ENCODE measurements around the gene PRDM16. TPM values are rescaled to one million over a fixed set of nuclear protein-coding genes. Genes with fewer than 3 reads are reported as not detected.

Gene PRDM16
- polyA plus RNA-seq, 3 donors: not detected

GRCh38 chr1:3364983-3365382 is 296.0 kb downstream of the PRDM16 start:
- intact Hi-C loops (cut with micrococcal nuclease): no loop called here
- Mint-ChIP-seq H3K27ac (no peak overlapping the region), H3K4me1 (no peaks in the 10 kb centered on the region), H3K27me3 (ENCODE audit: low read depth in 3 of 3) (peaks cover 8 to 30% (median 14%) of the 10 kb centered on the region in 3 donors), H3K4me3 (no peak overlapping the region), H3K36me3 (no peaks in the 10 kb centered on the region), H3K9me3 (no peaks in the 10 kb centered on the region)
- no peaks in the 10 kb centered on the region for H3K36me3 ChIP-seq (replicated peaks in 1 of 2; ENCODE audit: control insufficient read depth in 1 of 2, insufficient read depth in 2 of 2, low read length in 2 of 2)
- 70% methylated on average over 2 of the region's 11 CpGs for WGBS (ENCODE audit: insufficient coverage)
- no peak for TF ChIP-seq CTCF (IDR thresholded peaks at IDR 0.05)
- no peak overlapping the region for H3K9ac ChIP-seq (ENCODE audit: insufficient read depth, low read length, poor library complexity, severe bottlenecking)
- H3K4me1 ChIP-seq (ENCODE audit: control insufficient read depth in 1 of 2, insufficient read depth in 2 of 2, low read length in 2 of 2): no peaks in the 10 kb centered on the region
- H3K9me3 ChIP-seq (replicated peaks in 1 of 2; ENCODE audit: control insufficient read depth in 1 of 2, insufficient read depth in 1 of 2, low read length in 2 of 2): no peaks in the 10 kb centered on the region
- H3K27ac ChIP-seq (ENCODE audit: low read depth in 1 of 2, low read length in 2 of 2): no peak overlapping the region
- DNase-seq: no peak
- no peak overlapping the region for H3K4me3 ChIP-seq (replicated peaks in 1 of 3; ENCODE audit: low read depth in 2 of 3, low read length in 3 of 3)
- no peak overlapping the region for H3K4me2 ChIP-seq (replicated peaks; ENCODE audit: extremely low read depth, low read length, poor library complexity, severe bottlenecking)
- no peaks in the 10 kb centered on the region for H4K20me1 ChIP-seq (ENCODE audit: insufficient read depth, low read length)
- no peaks in the 10 kb centered on the region for H3K27me3 ChIP-seq (ENCODE audit: control insufficient read depth in 2 of 2, insufficient read depth in 2 of 2, low read length in 2 of 2)
- H2AFZ ChIP-seq (ENCODE audit: insufficient read depth, low read depth, low read length, poor library complexity, severe bottlenecking): no peak overlapping the region
- no peaks in the 10 kb centered on the region for H3K79me2 ChIP-seq (ENCODE audit: insufficient read depth, low read length)

- no peaks in the 10 kb centered on the region for H4K20me1 ChIP-seq (ENCODE audit: insufficient read depth, low read length)
- no peaks in the 10 kb centered on the region for H3K4me1 ChIP-seq (ENCODE audit: control insufficient read depth in 1 of 2, insufficient read depth in 2 of 2, low read length in 2 of 2)
- H3K36me3 Mint-ChIP-seq: no peaks in the 10 kb centered on the region
- no peak overlapping the region for H3K9ac ChIP-seq (ENCODE audit: insufficient read depth, low read length, poor library complexity, severe bottlenecking)
- H3K27ac ChIP-seq (ENCODE audit: low read depth in 1 of 2, low read length in 2 of 2): no peak overlapping the region
- peak overlapping the region in 1 of 2 donors; percentile 46 for H3K4me3 Mint-ChIP-seq
- H3K9me3 Mint-ChIP-seq: no peaks in the 10 kb centered on the region
- H3K4me2 ChIP-seq (replicated peaks; ENCODE audit: extremely low read depth, low read length, poor library complexity, severe bottlenecking): no peak overlapping the region
- WGBS (ENCODE audit: insufficient coverage): 17% methylated on average over 14 of the region's 22 CpGs
- H3K4me3 ChIP-seq (replicated peaks in 1 of 3; ENCODE audit: low read depth in 2 of 3, low read length in 3 of 3): no peak overlapping the region
- intact Hi-C loops (cut with micrococcal nuclease): no loop called here
- no peak overlapping the region for H2AFZ ChIP-seq (ENCODE audit: insufficient read depth, low read depth, low read length, poor library complexity, severe bottlenecking)
- H3K27me3 Mint-ChIP-seq (ENCODE audit: low read depth in 3 of 3): peaks cover 8 to 30% (median 14%) of the 10 kb centered on the region in 3 donors
- DNase-seq: no peak
- no peaks in the 10 kb centered on the region for H3K36me3 ChIP-seq (replicated peaks in 1 of 2; ENCODE audit: control insufficient read depth in 1 of 2, insufficient read depth in 2 of 2, low read length in 2 of 2)
- no peak overlapping the region for H3K27ac Mint-ChIP-seq
- H3K9me3 ChIP-seq (replicated peaks in 1 of 2; ENCODE audit: control insufficient read depth in 1 of 2, insufficient read depth in 1 of 2, low read length in 2 of 2): no peaks in the 10 kb centered on the region
- H3K27me3 ChIP-seq (ENCODE audit: control insufficient read depth in 2 of 2, insufficient read depth in 2 of 2, low read length in 2 of 2): no peaks in the 10 kb centered on the region
- TF ChIP-seq CTCF (IDR thresholded peaks at IDR 0.05): no peak
- H3K79me2 ChIP-seq (ENCODE audit: insufficient read depth, low read length): no peaks in the 10 kb centered on the region
- no peaks in the 10 kb centered on the region for H3K4me1 Mint-ChIP-seq
These were observed 296.6 kb downstream of the PRDM16 start for GRCh38 chr1:3365523-3366125.

Data from CD14-positive monocyte (primary cell).